ENCODE data around the gene FERMT1. TPM values are rescaled to one million over a fixed set of nuclear protein-coding genes. Genes with fewer than 3 reads are reported as not detected.

The FERMT1 gene, protein sequence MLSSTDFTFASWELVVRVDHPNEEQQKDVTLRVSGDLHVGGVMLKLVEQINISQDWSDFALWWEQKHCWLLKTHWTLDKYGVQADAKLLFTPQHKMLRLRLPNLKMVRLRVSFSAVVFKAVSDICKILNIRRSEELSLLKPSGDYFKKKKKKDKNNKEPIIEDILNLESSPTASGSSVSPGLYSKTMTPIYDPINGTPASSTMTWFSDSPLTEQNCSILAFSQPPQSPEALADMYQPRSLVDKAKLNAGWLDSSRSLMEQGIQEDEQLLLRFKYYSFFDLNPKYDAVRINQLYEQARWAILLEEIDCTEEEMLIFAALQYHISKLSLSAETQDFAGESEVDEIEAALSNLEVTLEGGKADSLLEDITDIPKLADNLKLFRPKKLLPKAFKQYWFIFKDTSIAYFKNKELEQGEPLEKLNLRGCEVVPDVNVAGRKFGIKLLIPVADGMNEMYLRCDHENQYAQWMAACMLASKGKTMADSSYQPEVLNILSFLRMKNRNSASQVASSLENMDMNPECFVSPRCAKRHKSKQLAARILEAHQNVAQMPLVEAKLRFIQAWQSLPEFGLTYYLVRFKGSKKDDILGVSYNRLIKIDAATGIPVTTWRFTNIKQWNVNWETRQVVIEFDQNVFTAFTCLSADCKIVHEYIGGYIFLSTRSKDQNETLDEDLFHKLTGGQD
- 2.3 TPM for polyA plus RNA-seq (2013, experiment 1 of 2)
- polyA plus RNA-seq (2013, experiment 2 of 2), result 3.5 TPM

DNA sequence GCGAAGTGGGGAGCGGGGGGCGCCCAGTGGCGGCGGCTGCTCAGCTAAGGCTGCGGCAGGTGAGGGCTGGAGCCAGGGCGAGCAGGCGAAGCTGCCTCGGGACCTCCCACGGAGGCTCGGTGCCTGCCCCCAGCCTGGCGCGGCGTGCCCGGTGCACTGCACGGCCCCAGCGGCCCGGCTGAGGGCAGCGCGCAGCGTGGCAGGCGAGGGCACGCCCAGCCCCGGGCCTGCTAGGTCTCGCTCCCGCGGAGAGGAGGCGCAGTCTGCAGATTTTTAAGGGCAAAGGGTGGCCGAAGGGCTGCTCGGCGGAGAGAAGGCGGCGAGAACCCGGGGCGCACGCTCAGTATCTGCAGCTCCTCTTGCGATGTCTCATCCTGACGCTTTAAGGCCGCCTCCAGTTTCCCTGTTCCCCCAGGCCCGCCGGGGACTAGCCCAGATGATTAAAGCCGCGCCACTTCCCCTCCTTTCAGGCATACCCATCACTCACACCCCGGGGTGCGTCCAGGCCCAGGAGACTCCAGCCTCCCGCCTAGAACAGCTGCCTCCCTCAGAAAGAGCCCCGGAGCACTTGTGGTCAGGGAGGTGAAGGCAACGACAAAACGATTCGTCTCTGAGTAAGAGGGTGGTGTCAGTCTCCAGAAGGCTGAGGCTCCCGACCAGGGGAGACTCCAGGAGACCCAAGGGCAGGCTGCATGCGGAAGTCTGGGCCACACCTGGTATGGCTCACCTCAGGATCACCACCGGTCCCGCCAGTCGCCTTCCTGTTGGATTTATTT is at the start of gene FERMT1:
Gene FERMT1, minus strand, starts transcription at position 158 of the 776 bp plus-strand sequence. CDS start 3,476 bp downstream, outside the sequence.
- 5% methylated on average over 51 of the region's 55 CpGs for WGBS
- H4K91ac ChIP-seq (ENCODE audit: low read length), result peak within 1 kb of the TSS; percentile 40
- peak; percentile 60 for DNase-seq

DNA sequence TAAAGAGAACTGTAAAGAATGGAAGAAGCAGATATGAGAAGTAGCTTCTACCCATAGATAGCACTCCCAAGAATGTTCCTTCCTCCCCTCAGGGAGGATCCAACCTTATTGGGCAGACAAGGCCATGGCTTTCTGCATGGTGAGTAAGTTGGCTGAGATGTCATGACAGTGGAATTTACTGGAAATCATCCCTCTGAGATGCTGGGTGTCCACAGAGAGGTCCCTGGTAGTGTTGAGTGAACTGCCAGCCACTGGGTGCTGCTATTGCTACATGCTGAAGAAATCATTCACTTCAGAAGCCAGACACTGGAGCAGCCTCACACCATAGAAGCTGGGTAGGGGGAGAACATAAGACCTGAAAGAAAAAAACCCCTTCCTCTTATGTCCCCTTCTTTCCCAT is 46.4 kb upstream of the FERMT1 start:
- peak; percentile 28 for DNase-seq
- Histone ChIP-seq H4K8ac (ENCODE audit: low read length) (no peak overlapping the region), H2BK12ac (ENCODE audit: low read length in 2 of 2) (no peak overlapping the region), H3K4me1 (ENCODE audit: control insufficient read depth, insufficient read depth, low read depth, low read length) (no peaks in the 10 kb centered on the region), H3K4me2 (ENCODE audit: low read length, poor library complexity, severe bottlenecking) (no peak overlapping the region), H3K4me3 (ENCODE audit: insufficient read depth in 1 of 2, low read depth in 1 of 2, low read length in 2 of 2) (no peak overlapping the region), H3K27me3 (ENCODE audit: control insufficient read depth in 1 of 2, insufficient read depth in 1 of 2, low read length in 2 of 2) (peaks cover 8 to 9% of the 10 kb centered on the region in 2 experiments), H3K4ac (ENCODE audit: low read depth in 1 of 2, low read length in 2 of 2) (no peak overlapping the region), H3K9ac (ENCODE audit: low read length) (no peak overlapping the region), H2AFZ (ENCODE audit: low read depth, low read length) (no peak overlapping the region), H3K79me1 (replicated peaks; ENCODE audit: low read length, poor library complexity, severe bottlenecking) (no peaks in the 10 kb centered on the region), H2AK5ac (ENCODE audit: low read length, severe bottlenecking) (no peak overlapping the region), H2BK15ac (ENCODE audit: low read depth, poor library complexity, severe bottlenecking) (no peak overlapping the region), H3K36me3 (ENCODE audit: control insufficient read depth in 1 of 2, insufficient read depth in 2 of 2, low read depth in 1 of 2, low read length in 2 of 2) (no peaks in the 10 kb centered on the region), H3K18ac (ENCODE audit: low read depth in 1 of 2, low read length in 2 of 2) (no peak overlapping the region), H3K14ac (ENCODE audit: low read length in 2 of 2) (no peak overlapping the region), H3K27ac (ENCODE audit: low read length, poor library complexity, severe bottlenecking) (no peak overlapping the region), H2BK5ac (ENCODE audit: low read depth, low read length, poor library complexity, severe bottlenecking) (no peak overlapping the region), H4K91ac (ENCODE audit: low read length) (no peak overlapping the region), H3K23ac (ENCODE audit: low read length in 2 of 2) (no peak overlapping the region), H2BK120ac (ENCODE audit: low read depth, low read length) (no peak overlapping the region), H3K9me3 (ENCODE audit: control insufficient read depth, low read length) (peaks cover 12% of the 10 kb centered on the region)

More for the DNA sequence above, at the start of gene FERMT1:
- H3K27me3 ChIP-seq (ENCODE audit: control insufficient read depth in 1 of 2, insufficient read depth in 1 of 2, low read length in 2 of 2), result peaks cover 6 to 7% of the 10 kb centered on the region in 2 experiments
- H3K23ac ChIP-seq (ENCODE audit: low read length in 2 of 2), result peak within 1 kb of the TSS in 1 of 2 experiments; percentile 46
- peak within 1 kb of the TSS; percentile 63 for H2BK15ac ChIP-seq (ENCODE audit: low read depth, poor library complexity, severe bottlenecking)
- H3K4me3 ChIP-seq (ENCODE audit: insufficient read depth in 1 of 2, low read depth in 1 of 2, low read length in 2 of 2), result peak within 1 kb of the TSS; percentile 61 to 87
- peak within 1 kb of the TSS; percentile 92 for H3K4me2 ChIP-seq (ENCODE audit: low read length, poor library complexity, severe bottlenecking)
- H3K79me1 ChIP-seq (replicated peaks; ENCODE audit: low read length, poor library complexity, severe bottlenecking), result no peaks in the 10 kb centered on the region
- H3K14ac ChIP-seq (ENCODE audit: low read length in 2 of 2), result no peak within 1 kb of the TSS
- peak within 1 kb of the TSS; percentile 81 to 83 for H3K18ac ChIP-seq (ENCODE audit: low read depth in 1 of 2, low read length in 2 of 2)
- H3K9ac ChIP-seq (ENCODE audit: low read length), result peak within 1 kb of the TSS; percentile 91
- H4K8ac ChIP-seq (ENCODE audit: low read length), result peak within 1 kb of the TSS; percentile 87
- H2BK120ac ChIP-seq (ENCODE audit: low read depth, low read length), result no peak within 1 kb of the TSS
- H3K27ac ChIP-seq (ENCODE audit: low read length, poor library complexity, severe bottlenecking), result peak within 1 kb of the TSS; percentile 20
- no peak within 1 kb of the TSS for H2BK5ac ChIP-seq (ENCODE audit: low read depth, low read length, poor library complexity, severe bottlenecking)
- H3K36me3 ChIP-seq (ENCODE audit: control insufficient read depth in 1 of 2, insufficient read depth in 2 of 2, low read depth in 1 of 2, low read length in 2 of 2), result peaks cover 0 to 10% of the 10 kb centered on the region in 2 experiments
- H3K4ac ChIP-seq (ENCODE audit: low read depth in 1 of 2, low read length in 2 of 2), result peak within 1 kb of the TSS in 1 of 2 experiments; percentile 44
- H2AK5ac ChIP-seq (ENCODE audit: low read length, severe bottlenecking), result no peak within 1 kb of the TSS
- peaks cover 13% of the 10 kb centered on the region for H3K4me1 ChIP-seq (ENCODE audit: control insufficient read depth, insufficient read depth, low read depth, low read length)
- H2AFZ ChIP-seq (ENCODE audit: low read depth, low read length), result peak within 1 kb of the TSS; percentile 96
- H2BK12ac ChIP-seq (ENCODE audit: low read length in 2 of 2), result peak within 1 kb of the TSS in 1 of 2 experiments; percentile 48
- no peaks in the 10 kb centered on the region for H3K9me3 ChIP-seq (ENCODE audit: control insufficient read depth, low read length)

DNA sequence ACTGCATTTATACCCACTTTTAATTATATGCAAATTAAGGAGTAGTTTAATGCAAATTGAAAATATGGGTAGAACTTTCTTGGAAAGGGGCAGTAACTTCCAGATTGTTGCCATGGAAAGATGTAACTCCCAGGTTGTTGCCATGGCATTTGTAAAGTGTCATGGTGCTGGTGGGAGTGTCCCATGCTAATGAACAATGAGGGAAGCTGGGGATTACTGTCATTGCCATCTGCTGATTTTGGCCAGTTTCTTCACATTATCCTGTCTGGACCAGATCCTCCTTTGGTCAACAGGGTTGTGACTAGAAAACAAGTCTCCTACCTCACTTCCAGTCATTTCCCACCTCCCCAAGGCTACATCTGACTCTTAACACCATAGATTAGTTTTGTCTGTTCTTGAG is 45.4 kb upstream of the FERMT1 start:
- no peak overlapping the region for H2BK15ac ChIP-seq (ENCODE audit: low read depth, poor library complexity, severe bottlenecking)
- no peak overlapping the region for H3K18ac ChIP-seq (ENCODE audit: low read depth in 1 of 2, low read length in 2 of 2)
- H2AK5ac ChIP-seq (ENCODE audit: low read length, severe bottlenecking), result no peak overlapping the region
- H2BK12ac ChIP-seq (ENCODE audit: low read length in 2 of 2), result no peak overlapping the region
- no peak overlapping the region for H3K27ac ChIP-seq (ENCODE audit: low read length, poor library complexity, severe bottlenecking)
- H3K4me2 ChIP-seq (ENCODE audit: low read length, poor library complexity, severe bottlenecking), result no peak overlapping the region
- H3K79me1 ChIP-seq (replicated peaks; ENCODE audit: low read length, poor library complexity, severe bottlenecking), result no peaks in the 10 kb centered on the region
- H3K4ac ChIP-seq (ENCODE audit: low read depth in 1 of 2, low read length in 2 of 2), result no peak overlapping the region
- no peak overlapping the region for H3K9ac ChIP-seq (ENCODE audit: low read length)
- H2AFZ ChIP-seq (ENCODE audit: low read depth, low read length), result no peak overlapping the region
- peaks cover 12% of the 10 kb centered on the region for H3K9me3 ChIP-seq (ENCODE audit: control insufficient read depth, low read length)
- DNase-seq, result no peak
- H3K23ac ChIP-seq (ENCODE audit: low read length in 2 of 2), result no peak overlapping the region
- H3K4me3 ChIP-seq (ENCODE audit: insufficient read depth in 1 of 2, low read depth in 1 of 2, low read length in 2 of 2), result no peak overlapping the region
- no peak overlapping the region for H2BK5ac ChIP-seq (ENCODE audit: low read depth, low read length, poor library complexity, severe bottlenecking)
- no peak overlapping the region for H2BK120ac ChIP-seq (ENCODE audit: low read depth, low read length)
- no peak overlapping the region for H3K14ac ChIP-seq (ENCODE audit: low read length in 2 of 2)
- no peak overlapping the region for H4K91ac ChIP-seq (ENCODE audit: low read length)
- no peaks in the 10 kb centered on the region for H3K36me3 ChIP-seq (ENCODE audit: control insufficient read depth in 1 of 2, insufficient read depth in 2 of 2, low read depth in 1 of 2, low read length in 2 of 2)
- no peaks in the 10 kb centered on the region for H3K4me1 ChIP-seq (ENCODE audit: control insufficient read depth, insufficient read depth, low read depth, low read length)
- no peak overlapping the region for H4K8ac ChIP-seq (ENCODE audit: low read length)
- peaks cover 12 to 16% of the 10 kb centered on the region in 2 experiments for H3K27me3 ChIP-seq (ENCODE audit: control insufficient read depth in 1 of 2, insufficient read depth in 1 of 2, low read length in 2 of 2)
